Right lobe of liver (tissue), 6 donors: ENCODE results near the gene SRC. TPM values are rescaled to one million over a fixed set of nuclear protein-coding genes. Genes with fewer than 3 reads are reported as not detected.
A peak's percentile ranks its signal among the peaks of the same experiment; 100 is the strongest.

Experiments
- ATAC-seq, 4 donors: fragments of 200-7000 bp; cut with Tn5 transposase; one replicate each; pipeline ENCODE4 v1.9.1; 2020; ENCODE audit warnings: mild to moderate bottlenecking in 4 of 4, moderate library complexity in 4 of 4
- DNase-seq, 3 donors: peaks; one replicate each; pipeline ENCODE4 v3.0.0-alpha.2; 2020
- H3K27ac ChIP-seq, 3 donors: fragments of 200-600 bp; one replicate each; pipeline ENCODE4 v1.8.0; 2022
- H3K27me3 ChIP-seq, 2 donors: fragments of 200-600 bp; one replicate each; pipeline ENCODE4 v1.8.0; 2022
- H3K36me3 ChIP-seq, 4 donors: fragments of 200-600 bp; sonication (generic) in 1 of 4; one replicate each; pipeline versions ENCODE4 v1.5.1 to v1.8.0; 2017 to 2022; ENCODE audit warnings: control low read depth in 1 of 4
- H3K4me1 ChIP-seq, 4 donors: fragments of 200-600 bp; sonication (generic) in 1 of 4; one replicate each; pipeline versions ENCODE4 v1.5.1 to v1.8.0; 2017 to 2022; ENCODE audit warnings: control low read depth in 1 of 4
- H3K4me3 ChIP-seq, 3 donors: fragments of 200-600 bp; one replicate each; pipeline ENCODE4 v1.8.0; 2022
- H3K9me3 ChIP-seq, 4 donors: fragments of 200-600 bp; sonication (generic) in 1 of 4; one replicate each; pipeline versions ENCODE4 v1.5.1 to v1.8.0; 2017 to 2022; ENCODE audit warnings: control low read depth in 1 of 4
- CTCF ChIP-seq, 4 donors: fragments of 200-600 bp in 3 of 4; fragments of 450-650 bp in 1 of 4; IDR thresholded peaks; one replicate each; pipeline versions ENCODE4 v1.5.1 to v1.8.0; 2016 to 2022; ENCODE audit warnings: antibody characterized with exemption in 4 of 4, mild to moderate bottlenecking in 2 of 4
- POLR2A ChIP-seq: fragments of 450-650 bp; IDR thresholded peaks from one replicate; pipeline ENCODE4 v1.6.1; 2017; ENCODE audit warnings: antibody characterized with exemption, mild to moderate bottlenecking
- WGBS: methylation state at CpG from one replicate; pipeline ENCODE4 v1.1.6; 2018; ENCODE audit warnings: low coverage, low lambda C conversion rate; ENCODE audit not compliant: insufficient coverage; ENCODE audit errors: missing lambda C conversion rate; 5-methylcytosine and 5-hydroxymethylcytosine counted together
- intact Hi-C, 2 donors: fragments of 100-400 bp; cut with DNase I; formaldehyde crosslinking; loops; one replicate each; pipeline versions ENCODE4 v1.11.2 to v1.14.1; 2022
- long read RNA-seq: library from polyadenylated mRNA; unstranded; transcript quantifications from one replicate; pipeline ENCODE4 v2.0.0, GENCODE V29; 2019
- total RNA-seq, 6 experiments: library from RNA; depleted of rRNA in 2 of 6; stranded (reverse); fragments of >200 nt in 2 of 6; fragmentation: NEBNext Ultra II Directional in 3 of 6; extraction: Animal tissue kit (Norgen Biotek cat#: 25700) in 3 of 6; gene quantifications; one replicate each; pipeline versions ENCODE4 v1.1.0 to v1.2.4, GENCODE V29; 2016 to 2023
- donor health status: DM: no; HTN: yes; CAD: no.
- donor health status: DM: no; HTN: no; CAD: no.
- donor health status: DM: no; HTN: no; CAD: no.
- donor health status: DM: no; HTN: yes; CAD: no.
- donor health status: DM: no; HTN: yes; CAD: no.

The SRC gene
- 10 to 100 TPM in 4 of 6 experiments, 1 to 10 TPM in 2; 3.1 to 17.3 (median 11.2) TPM for total RNA-seq
- long read RNA-seq = 0 reads

- H3K27me3 ChIP-seq = no peaks in the 10 kb centered on the region
- peak; percentile 72 to 79 (median 76) for ATAC-seq
- H3K27ac ChIP-seq = peak within 1 kb of the TSS; percentile 29 to 51 (median 36)
- intact Hi-C loops = no loop called here
- H3K9me3 ChIP-seq = no peaks in the 10 kb centered on the region
- WGBS = 6% methylated on average over 33 of the region's 63 CpGs
- H3K4me3 ChIP-seq = peak within 1 kb of the TSS; percentile 57 to 67 (median 60)
- peaks cover 0 to 12% (median 3%) of the 10 kb centered on the region in 4 donors for H3K4me1 ChIP-seq
- DNase-seq = peak; percentile 75 to 84 (median 83)
- TF ChIP-seq CTCF (IDR thresholded peaks at IDR 0.05) (no peak), POLR2A (peak; percentile 44)
- no peaks in the 10 kb centered on the region for H3K36me3 ChIP-seq
Observed at GRCh38 chr20:37345339-37346235, at the start of gene SRC. Gene SRC, plus strand, starts transcription at chr20:37346140. Its CDS starts 38,014 bp downstream, at chr20:37384154.

- WGBS = 49% methylated on average over 2 of the region's 2 CpGs
- intact Hi-C loops = no loop called here
- DNase-seq (no peak), ATAC-seq (no peak)
- Histone ChIP-seq H3K9me3 (no peaks in the 10 kb centered on the region), H3K27me3 (no peaks in the 10 kb centered on the region), H3K27ac (no peak overlapping the region), H3K4me3 (no peak overlapping the region), H3K36me3 (peaks cover 0 to 3% (median 0%) of the 10 kb centered on the region in 4 donors), H3K4me1 (no peaks in the 10 kb centered on the region)
- TF ChIP-seq CTCF (IDR thresholded peaks at IDR 0.05) (no peak), POLR2A (no peak)
Observed at GRCh38 chr20:37296371-37296770, 49.6 kb upstream of the SRC start.

- no peak overlapping the region for H3K27ac ChIP-seq
- TF ChIP-seq POLR2A = no peak
- TF ChIP-seq CTCF (IDR thresholded peaks at IDR 0.05) = no peak
- no peaks in the 10 kb centered on the region for H3K4me1 ChIP-seq
- H3K9me3 ChIP-seq = no peaks in the 10 kb centered on the region
- ATAC-seq = peak in 1 of 4 donors; percentile 23
- WGBS = 85% methylated on average over 10 of the region's 13 CpGs
- H3K36me3 ChIP-seq = peaks cover 0 to 10% (median 0%) of the 10 kb centered on the region in 4 donors
- no peak for DNase-seq
- no peaks in the 10 kb centered on the region for H3K27me3 ChIP-seq
- intact Hi-C loops = no loop called here
- H3K4me3 ChIP-seq = no peak overlapping the region
Observed at GRCh38 chr20:37297066-37297736, 48.7 kb upstream of the SRC start.

- peak in 1 of 4 donors; percentile 14 for ATAC-seq
- Histone ChIP-seq H3K27me3 (no peaks in the 10 kb centered on the region), H3K4me3 (no peak overlapping the region), H3K27ac (no peak overlapping the region), H3K4me1 (no peaks in the 10 kb centered on the region), H3K36me3 (peaks cover 0 to 21% (median under 1%) of the 10 kb centered on the region in 4 donors), H3K9me3 (no peaks in the 10 kb centered on the region)
- intact Hi-C loops = no loop called here
- WGBS = 81% methylated on average over 6 of the region's 6 CpGs
- TF ChIP-seq CTCF (IDR thresholded peaks at IDR 0.05) (no peak), POLR2A (no peak)
- DNase-seq = no peak
Observed at GRCh38 chr20:37298190-37298939, 47.6 kb upstream of the SRC start.
